T-helper 22 cell (primary cell): ENCODE data around the gene SNX2.

Experiments used
- DNase-seq: peaks from one replicate; pipeline ENCODE4 v3.0.0-alpha.2; 2020; ENCODE audit warnings: low read depth

The SNX2 gene

GRCh38 chr5:122772446-122772845 is 2.4 kb upstream of the SNX2 start:
- no peak for DNase-seq

GRCh38 chr5:122773619-122774018 is 1.3 kb upstream of the SNX2 start:
- DNase-seq: no peak

- DNase-seq: no peak
Measured at GRCh38 chr5:122774519-122774860, 390 bp upstream of the SNX2 start.

- no peak for DNase-seq
Measured at GRCh38 chr5:122775550-122776542, 966 bp downstream of the SNX2 start.

GRCh38 chr5:122778157-122778556 is 3.3 kb downstream of the SNX2 start:
- DNase-seq: no peak

GRCh38 chr5:122779451-122779850 is 4.6 kb downstream of the SNX2 start:
- no peak for DNase-seq

GRCh38 chr5:122780296-122780695 is 5.4 kb downstream of the SNX2 start:
- no peak for DNase-seq

GRCh38 chr5:122781465-122781864 is 6.6 kb downstream of the SNX2 start:
- no peak for DNase-seq

- DNase-seq: no peak
Measured at GRCh38 chr5:122785294-122785693, 10.4 kb downstream of the SNX2 start.

- no peak for DNase-seq
Measured at GRCh38 chr5:122788371-122788770, 13.5 kb downstream of the SNX2 start.

- DNase-seq: no peak
Measured at GRCh38 chr5:122788996-122789395, 14.1 kb downstream of the SNX2 start.

GRCh38 chr5:122789461-122790171 is 14.7 kb downstream of the SNX2 start:
- no peak for DNase-seq

GRCh38 chr5:122790354-122791103 is 15.6 kb downstream of the SNX2 start:
- no peak for DNase-seq

GRCh38 chr5:122805481-122805880 is 30.6 kb downstream of the SNX2 start:
- no peak for DNase-seq

GRCh38 chr5:122810405-122810804 is 35.5 kb downstream of the SNX2 start:
- DNase-seq: no peak

GRCh38 chr5:122815218-122815767 is 40.4 kb downstream of the SNX2 start:
- no peak for DNase-seq

GRCh38 chr5:122816756-122817155 is 41.9 kb downstream of the SNX2 start:
- no peak for DNase-seq

- no peak for DNase-seq
Measured at GRCh38 chr5:122831984-122832383, 57.1 kb downstream of the SNX2 start.

- no peak for DNase-seq
Measured at GRCh38 chr5:122835681-122836080, 60.8 kb downstream of the SNX2 start.

GRCh38 chr5:122836947-122837346 is 62.1 kb downstream of the SNX2 start:
- DNase-seq: no peak

GRCh38 chr5:122839731-122840130 is 64.9 kb downstream of the SNX2 start:
- DNase-seq: no peak

GRCh38 chr5:122842016-122842580 is 67.2 kb downstream of the SNX2 start:
- no peak for DNase-seq
